GM18870 (cell line): ENCODE data around the gene GPR162.
A peak's percentile ranks its signal among the peaks of the same experiment; 100 is the strongest.
"Not testable (repeated sequence)": the region's sequence is repeated elsewhere in the genome, so short reads cannot be mapped to it uniquely, and the experiment has no call there.

Experiments
- ATAC-seq: cut with Tn5 transposase; IDR thresholded peaks from one replicate; pipeline ENCODE4 v1.9.1; 2021; ENCODE audit warnings: moderate library complexity; ENCODE audit not compliant: unreplicated experiment

Gene GPR162

GRCh38 chr12:6852651-6853354 lies 31.2 kb downstream of the GPR162 start:
- no peak for ATAC-seq

GRCh38 chr12:6853626-6854025 lies 32.0 kb downstream of the GPR162 start:
- ATAC-seq: no peak

GRCh38 chr12:6854036-6854435 lies 32.4 kb downstream of the GPR162 start:
- no peak for ATAC-seq

GRCh38 chr12:6855322-6855721 lies 33.7 kb downstream of the GPR162 start:
- no peak for ATAC-seq

GRCh38 chr12:6858799-6859198 lies 37.2 kb downstream of the GPR162 start:
- no peak for ATAC-seq

GRCh38 chr12:6860116-6860515 lies 38.5 kb downstream of the GPR162 start:
- no peak for ATAC-seq

GRCh38 chr12:6860942-6861341 lies 39.3 kb downstream of the GPR162 start:
- no peak for ATAC-seq

- ATAC-seq: no peak
Observed at GRCh38 chr12:6861391-6861790, 39.8 kb downstream of the GPR162 start.

- no peak for ATAC-seq
Observed at GRCh38 chr12:6863033-6863432, 41.4 kb downstream of the GPR162 start.

GRCh38 chr12:6863586-6864321 lies 42.1 kb downstream of the GPR162 start:
- no peak for ATAC-seq

GRCh38 chr12:6865307-6865706 lies 43.7 kb downstream of the GPR162 start:
- ATAC-seq: not testable (repeated sequence)

GRCh38 chr12:6866163-6866919 lies 44.7 kb downstream of the GPR162 start:
- no peak for ATAC-seq

GRCh38 chr12:6866920-6867412 lies 45.3 kb downstream of the GPR162 start:
- ATAC-seq: no peak

- peak; percentile 31 for ATAC-seq
Observed at GRCh38 chr12:6867413-6868210, 46.0 kb downstream of the GPR162 start, which contains the start of gene TPI1. Gene TPI1, plus strand, starts transcription at chr12:6867531. Its CDS starts 36 bp downstream, at chr12:6867567.

- no peak for ATAC-seq
Observed at GRCh38 chr12:6868211-6869048, 46.8 kb downstream of the GPR162 start.

GRCh38 chr12:6869049-6870021 lies 47.7 kb downstream of the GPR162 start:
- no peak for ATAC-seq

GRCh38 chr12:6870304-6870703 lies 48.7 kb downstream of the GPR162 start:
- not testable (repeated sequence) for ATAC-seq
